Mesendoderm (in vitro differentiated cells): ENCODE data around the gene C11orf86.

ENCODE experiments used
- DNase-seq: peaks from one replicate; pipeline ENCODE4 v3.0.0; 2013
- H2AK5ac ChIP-seq: 2 replicates; pipeline ENCODE4 v1.6.1; 2013; ENCODE audit warnings: low read length, inconsistent platforms
- H2BK120ac ChIP-seq: 2 replicates; pipeline ENCODE4 v1.6.1; 2013; ENCODE audit warnings: low read depth, mild to moderate bottlenecking, low read length, moderate library complexity, mixed read lengths
- H2BK15ac ChIP-seq: replicated peaks from 2 replicates; pipeline ENCODE4 v1.6.1; 2013; ENCODE audit warnings: low read depth, mild to moderate bottlenecking, moderate library complexity
- H2BK5ac ChIP-seq: 2 replicates; pipeline ENCODE4 v1.6.1; 2013; ENCODE audit warnings: low read length, inconsistent platforms
- H3K18ac ChIP-seq: 2 replicates; pipeline ENCODE4 v1.6.1; 2013; ENCODE audit warnings: mild to moderate bottlenecking, low read length, mixed read lengths
- H3K23ac ChIP-seq: one replicate; pipeline ENCODE4 v1.6.1; 2013; ENCODE audit warnings: low read length
- H3K27ac ChIP-seq: 2 replicates; pipeline ENCODE4 v1.5.1; 2013; ENCODE audit warnings: low read depth, mild to moderate bottlenecking, inconsistent platforms, low read length, moderate library complexity
- H3K27me3 ChIP-seq: 2 replicates; pipeline ENCODE4 v1.6.1; 2013; ENCODE audit warnings: low read length, control low read depth, mild to moderate bottlenecking, inconsistent platforms; ENCODE audit not compliant: insufficient read depth, poor library complexity
- H3K36me3 ChIP-seq: 2 replicates; pipeline ENCODE4 v1.6.1; 2013; ENCODE audit warnings: low read length, inconsistent platforms; ENCODE audit not compliant: control insufficient read depth, insufficient read depth
- H3K4ac ChIP-seq: one replicate; pipeline ENCODE4 v1.6.1; 2013; ENCODE audit warnings: low read depth, mild to moderate bottlenecking, low read length, moderate library complexity
- H3K4me1 ChIP-seq: 2 replicates; pipeline ENCODE4 v1.6.1; 2013; ENCODE audit warnings: low read depth, low read length, inconsistent platforms; ENCODE audit not compliant: control insufficient read depth
- H3K4me2 ChIP-seq: 2 replicates; pipeline ENCODE4 v1.6.1; 2013; ENCODE audit warnings: low read length
- H3K4me3 ChIP-seq: 2 replicates; pipeline ENCODE4 v1.5.1; 2013; ENCODE audit warnings: mild to moderate bottlenecking, low read length
- H3K56ac ChIP-seq: one replicate; pipeline ENCODE4 v1.6.1; 2013; ENCODE audit warnings: low read length
- H3K79me1 ChIP-seq: 2 replicates; pipeline ENCODE4 v1.6.1; 2013; ENCODE audit warnings: low read length, inconsistent platforms
- H3K79me2 ChIP-seq: 2 replicates; pipeline ENCODE4 v1.6.1; 2013; ENCODE audit warnings: mild to moderate bottlenecking, low read length; ENCODE audit not compliant: control insufficient read depth, insufficient read depth
- H3K9ac ChIP-seq: 2 replicates; pipeline ENCODE4 v1.6.1; 2013; ENCODE audit warnings: low read length, inconsistent platforms
- H4K5ac ChIP-seq: one replicate; pipeline ENCODE4 v1.6.1; 2013; ENCODE audit warnings: low read length
- H4K8ac ChIP-seq: one replicate; pipeline ENCODE4 v1.6.1; 2013; ENCODE audit warnings: low read depth, mild to moderate bottlenecking, control low read depth, low read length, moderate library complexity
- WGBS: extraction: QIAGEN DNeasy Blood & Tissue Kit; methylation state at CpG from one replicate; pipeline ENCODE4 v1.1.7; 2013; ENCODE audit warnings: low lambda C conversion rate, missing lambda C conversion rate; ENCODE audit not compliant: insufficient coverage; ENCODE audit errors: extremely low coverage; 5-methylcytosine and 5-hydroxymethylcytosine counted together

C11orf86 gene

GRCh38 chr11:67015048-67015447, 39.9 kb downstream of the C11orf86 start:
- H3K4me3 ChIP-seq, result no peak overlapping the region
- no peak overlapping the region for H3K4ac ChIP-seq
- H2BK120ac ChIP-seq, result no peak overlapping the region
- H3K27me3 ChIP-seq, result no peaks in the 10 kb centered on the region
- H3K79me2 ChIP-seq, result no peaks in the 10 kb centered on the region
- no peak overlapping the region for H3K27ac ChIP-seq
- no peaks in the 10 kb centered on the region for H3K4me1 ChIP-seq
- DNase-seq, result no peak
- H3K79me1 ChIP-seq, result no peaks in the 10 kb centered on the region
- H3K36me3 ChIP-seq, result no peaks in the 10 kb centered on the region
- no CpG with 5 or more reads among the region's 8 CpGs for WGBS
- no peak overlapping the region for H3K56ac ChIP-seq
- no peak overlapping the region for H2BK5ac ChIP-seq
- H2BK15ac ChIP-seq, result no peak overlapping the region
- H3K23ac ChIP-seq, result no peak overlapping the region
- no peak overlapping the region for H3K9ac ChIP-seq
- no peak overlapping the region for H4K8ac ChIP-seq
- no peak overlapping the region for H2AK5ac ChIP-seq
- H4K5ac ChIP-seq, result no peak overlapping the region
- no peak overlapping the region for H3K18ac ChIP-seq
- no peak overlapping the region for H3K4me2 ChIP-seq

DNA sequence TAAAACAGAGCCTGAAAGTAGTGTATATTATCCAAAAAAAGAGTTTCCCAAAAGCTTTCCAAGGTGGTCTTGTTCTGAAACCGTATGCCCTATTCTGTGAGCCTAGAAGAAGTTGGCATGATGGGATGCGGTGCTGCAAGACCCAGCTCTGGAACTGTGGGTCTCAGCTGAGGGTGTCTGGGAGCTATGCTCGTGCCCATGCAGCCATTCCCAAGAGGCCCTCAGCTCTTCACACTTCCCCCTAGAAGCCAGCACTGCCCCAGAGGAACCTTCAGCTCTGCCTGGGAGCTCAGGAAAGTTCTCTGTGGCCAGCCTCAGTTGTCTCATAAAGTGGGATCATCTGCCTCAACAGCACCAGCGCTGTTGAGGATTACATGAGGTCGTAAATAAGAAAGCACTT, 41.4 kb downstream of the C11orf86 start:
- no peak overlapping the region for H3K9ac ChIP-seq
- no peaks in the 10 kb centered on the region for H3K4me1 ChIP-seq
- H3K36me3 ChIP-seq, result no peaks in the 10 kb centered on the region
- H3K23ac ChIP-seq, result no peak overlapping the region
- no peak overlapping the region for H2AK5ac ChIP-seq
- no peak overlapping the region for H4K5ac ChIP-seq
- no peak overlapping the region for H2BK5ac ChIP-seq
- no peak overlapping the region for H3K27ac ChIP-seq
- no peak overlapping the region for H4K8ac ChIP-seq
- WGBS, result no CpG with 5 or more reads among the region's 5 CpGs
- H2BK15ac ChIP-seq, result no peak overlapping the region
- H3K56ac ChIP-seq, result no peak overlapping the region
- H3K4me2 ChIP-seq, result no peak overlapping the region
- H3K4me3 ChIP-seq, result no peak overlapping the region
- no peak overlapping the region for H3K4ac ChIP-seq
- H3K18ac ChIP-seq, result no peak overlapping the region
- no peak overlapping the region for H2BK120ac ChIP-seq
- no peaks in the 10 kb centered on the region for H3K79me2 ChIP-seq
- no peak for DNase-seq
- H3K27me3 ChIP-seq, result no peaks in the 10 kb centered on the region
- no peaks in the 10 kb centered on the region for H3K79me1 ChIP-seq

GRCh38 chr11:67020949-67021348, 45.8 kb downstream of the C11orf86 start:
- no CpG with 5 or more reads among the region's 6 CpGs for WGBS
- no peaks in the 10 kb centered on the region for H3K79me2 ChIP-seq
- no peak overlapping the region for H3K18ac ChIP-seq
- H3K9ac ChIP-seq, result no peak overlapping the region
- H3K56ac ChIP-seq, result no peak overlapping the region
- no peak overlapping the region for H3K27ac ChIP-seq
- no peak overlapping the region for H4K5ac ChIP-seq
- peaks cover 19% of the 10 kb centered on the region for H3K27me3 ChIP-seq
- no peaks in the 10 kb centered on the region for H3K79me1 ChIP-seq
- H3K4me3 ChIP-seq, result no peak overlapping the region
- no peak overlapping the region for H4K8ac ChIP-seq
- no peak overlapping the region for H2BK120ac ChIP-seq
- no peak overlapping the region for H2BK15ac ChIP-seq
- no peak overlapping the region for H3K4ac ChIP-seq
- no peak for DNase-seq
- H3K4me1 ChIP-seq, result no peaks in the 10 kb centered on the region
- H2BK5ac ChIP-seq, result no peak overlapping the region
- H3K36me3 ChIP-seq, result no peaks in the 10 kb centered on the region
- no peak overlapping the region for H3K4me2 ChIP-seq
- H2AK5ac ChIP-seq, result no peak overlapping the region
- H3K23ac ChIP-seq, result no peak overlapping the region

DNA sequence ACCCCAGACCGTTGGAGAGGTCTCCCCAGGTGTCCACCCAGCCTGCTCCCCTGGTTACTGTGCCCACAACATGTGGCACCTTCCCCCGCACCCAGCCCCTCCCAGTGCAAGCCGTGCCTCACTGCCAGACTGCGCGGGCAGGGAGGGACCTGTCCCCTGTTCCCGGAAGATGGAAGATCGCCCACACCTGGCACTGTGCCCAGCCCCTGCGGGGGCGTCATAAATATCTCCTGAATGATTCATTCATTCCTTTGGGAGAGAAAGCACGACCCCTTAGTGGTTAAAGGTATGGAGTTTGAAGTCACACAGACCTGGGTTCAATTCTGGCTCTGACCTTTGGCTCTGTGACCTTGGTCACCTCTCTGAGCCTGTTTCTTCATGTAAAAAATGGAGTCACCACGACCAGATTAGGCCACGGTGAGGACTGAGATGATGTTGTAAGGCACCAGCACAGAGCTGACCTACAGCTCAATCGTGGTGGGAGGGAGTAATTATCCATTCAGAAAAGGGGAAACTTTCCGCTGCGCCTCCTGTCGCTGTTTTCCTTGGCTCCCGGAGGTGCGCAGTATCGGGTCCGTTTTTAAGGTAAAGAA, 47.3 kb downstream of the C11orf86 start:
- DNase-seq, result no peak
- Histone ChIP-seq H3K27ac (no peak overlapping the region), H3K4me1 (no peaks in the 10 kb centered on the region), H3K56ac (no peak overlapping the region), H2BK15ac (no peak overlapping the region), H4K5ac (no peak overlapping the region), H3K36me3 (no peaks in the 10 kb centered on the region), H3K79me2 (no peaks in the 10 kb centered on the region), H3K79me1 (no peaks in the 10 kb centered on the region), H3K4ac (no peak overlapping the region), H2BK120ac (no peak overlapping the region), H4K8ac (no peak overlapping the region), H2BK5ac (no peak overlapping the region), H2AK5ac (no peak overlapping the region), H3K18ac (no peak overlapping the region), H3K9ac (no peak overlapping the region), H3K4me3 (no peak overlapping the region), H3K4me2 (no peak overlapping the region), H3K27me3 (peaks cover 19% of the 10 kb centered on the region), H3K23ac (no peak overlapping the region)
- WGBS, result no CpG with 5 or more reads among the region's 20 CpGs

- Histone ChIP-seq H3K9ac (no peak within 1 kb of the TSS), H2BK15ac (no peak within 1 kb of the TSS), H3K27ac (no peak within 1 kb of the TSS), H3K36me3 (no peaks in the 10 kb centered on the region), H3K79me1 (no peaks in the 10 kb centered on the region), H3K4ac (no peak within 1 kb of the TSS), H3K23ac (no peak within 1 kb of the TSS), H3K18ac (no peak within 1 kb of the TSS), H3K4me3 (no peak within 1 kb of the TSS), H4K8ac (no peak within 1 kb of the TSS), H2BK120ac (no peak within 1 kb of the TSS), H3K27me3 (peaks cover 19% of the 10 kb centered on the region), H3K56ac (peak within 1 kb of the TSS; percentile 34), H3K4me2 (peak within 1 kb of the TSS; percentile 2), H4K5ac (no peak within 1 kb of the TSS), H2AK5ac (no peak within 1 kb of the TSS), H2BK5ac (no peak within 1 kb of the TSS), H3K79me2 (no peaks in the 10 kb centered on the region), H3K4me1 (no peaks in the 10 kb centered on the region)
- no peak for DNase-seq
- no CpG with 5 or more reads among the region's 118 CpGs for WGBS
These were observed 48.2 kb downstream of the C11orf86 start, which contains the start of gene SYT12 for GRCh38 chr11:67022961-67023956. Gene SYT12, plus strand, starts transcription at chr11:67023134. Its CDS starts 7,011 bp downstream, at chr11:67030145.
